HCT116 (cell line): ENCODE measurements around the gene MEIOSIN. TPM values are rescaled to one million over a fixed set of nuclear protein-coding genes. Genes with fewer than 3 reads are reported as not detected.

Experiments
- ATAC-seq: fragments of 200-7000 bp; cut with Tn5 transposase; 2 replicates; pipeline ENCODE4 v1.9.1; 2020; ENCODE audit warnings: mild to moderate bottlenecking, moderate library complexity
- BruUV-seq: library from RNA; stranded (reverse); fragments of 400-500 nt; replicated peaks from 2 replicates; lab custom pipeline; 2021; lab: Mats Ljungman, UMichigan
- CTCF ChIA-PET: fragments of 300-600 bp; sonication (Branson Sonifier 250); formaldehyde crosslinking; loops from one replicate; lab custom pipeline; 2021; ENCODE audit warnings: antibody characterized with exemption; lab: Charles Lee
- POLR2A ChIA-PET: fragments of 300-600, 350-600 bp; sonication (Branson Sonifier 250); formaldehyde crosslinking; loops from one replicate; lab custom pipeline; 2021; ENCODE audit warnings: antibody characterized with exemption; lab: Charles Lee
- RAD21 ChIA-PET, 2 experiments: fragments of 300-600 bp; sonication (Branson Sonifier 250); formaldehyde crosslinking; loops; one replicate each; lab custom pipeline; 2023; ENCODE audit warnings: low total read pairs in 2 of 2; ENCODE audit not compliant: uncharacterized antibody in 2 of 2, unreplicated experiment in 2 of 2, low non-redundant PET in 1 of 2; lab: Charles Lee
- DNase-seq: peaks from one replicate; pipeline ENCODE4 v3.0.0-alpha.2; 2010; ENCODE audit warnings: low read depth, low spot score
- H2AFZ ChIP-seq: fragments of 200-600 bp; shearing (Covaris generic), sonication (generic); 2 replicates; pipeline ENCODE4 v1.6.1; 2017; ENCODE audit warnings: low read depth, mixed run types, mixed read lengths, antibody characterized with exemption, low read length; ENCODE audit not compliant: poor library complexity, severe bottlenecking
- H3K27ac ChIP-seq: 2 replicates; pipeline ENCODE4 v1.5.1; 2012; ENCODE audit warnings: low read depth, low read length
- H3K27me3 ChIP-seq: fragments of 200-600 bp; sonication (generic); 2 replicates; pipeline ENCODE4 v1.6.1; 2016; ENCODE audit warnings: mixed run types, low read length, mixed read lengths; ENCODE audit not compliant: insufficient read depth
- H3K36me3 ChIP-seq, 2 experiments: fragments of 200-500 bp in 1 of 2; fragments of 200-600 bp in 1 of 2; sonication (Bioruptor generic) in 1 of 2; sonication (generic) in 1 of 2; 2 replicates each; pipeline versions ENCODE4 v1.5.1 to v1.6.1; 2014 to 2016; ENCODE audit warnings: low read length in 2 of 2, inconsistent platforms in 1 of 2, mixed read lengths in 1 of 2, mixed run types in 1 of 2; ENCODE audit not compliant: insufficient read depth in 2 of 2, control insufficient read depth in 1 of 2
- H3K4me1 ChIP-seq, 2 experiments: fragments of 200-600 bp in 1 of 2; sonication (generic) in 1 of 2; 2 replicates each; pipeline versions ENCODE4 v1.5.1 to v1.6.1; 2012 to 2017; ENCODE audit warnings: low read length in 2 of 2, inconsistent platforms in 1 of 2, mild to moderate bottlenecking in 1 of 2, mixed read lengths in 1 of 2, mixed run types in 1 of 2, moderate library complexity in 1 of 2; ENCODE audit not compliant: insufficient read depth in 2 of 2, control insufficient read depth in 1 of 2
- H3K4me2 ChIP-seq: fragments of 200-600 bp; sonication (generic); 2 replicates; pipeline ENCODE4 v1.6.1; 2017; ENCODE audit warnings: mixed run types, low read length, mixed read lengths
- H3K4me3 ChIP-seq, 2 experiments: fragments of 200-600 bp in 1 of 2; sonication (generic) in 1 of 2; replicated peaks in 1 of 2; 2 replicates each; pipeline ENCODE4 v1.5.1; 2011 to 2016; ENCODE audit warnings: low read length in 2 of 2, control low read depth in 1 of 2, low read depth in 1 of 2, mild to moderate bottlenecking in 1 of 2, mixed read lengths in 1 of 2, mixed run types in 1 of 2
- H3K79me2 ChIP-seq: fragments of 200-600 bp; sonication (generic); 2 replicates; pipeline ENCODE4 v1.6.1; 2017; ENCODE audit warnings: mild to moderate bottlenecking, mixed run types, low read length, moderate library complexity, mixed read lengths; ENCODE audit not compliant: insufficient read depth
- H3K9ac ChIP-seq: fragments of 200-600 bp; sonication (generic); 2 replicates; pipeline ENCODE4 v1.6.1; 2016; ENCODE audit warnings: low read length, mixed read lengths
- H3K9me2 ChIP-seq: fragments of 200-600 bp; sonication (generic), shearing (Covaris generic); 2 replicates; pipeline ENCODE4 v1.6.1; 2017; ENCODE audit warnings: mixed run types, mild to moderate bottlenecking, moderate library complexity; ENCODE audit not compliant: insufficient read depth
- H3K9me3 ChIP-seq, 2 experiments: fragments of 200-500 bp in 1 of 2; fragments of 200-600 bp in 1 of 2; sonication (Bioruptor generic) in 1 of 2; sonication (generic) in 1 of 2; 2 replicates each; pipeline ENCODE4 v1.6.1; 2014 to 2017; ENCODE audit warnings: low read length in 2 of 2, mixed read lengths in 2 of 2, inconsistent platforms in 1 of 2, low read depth in 1 of 2, mild to moderate bottlenecking in 1 of 2, mixed run types in 1 of 2, moderate library complexity in 1 of 2; ENCODE audit not compliant: control insufficient read depth in 1 of 2, insufficient read depth in 1 of 2
- H4K20me1 ChIP-seq: fragments of 200-600 bp; sonication (generic), shearing (Covaris generic); 2 replicates; pipeline ENCODE4 v1.6.1; 2017; ENCODE audit warnings: mixed run types, mild to moderate bottlenecking, moderate library complexity; ENCODE audit not compliant: insufficient read depth
- CBX3 ChIP-seq: IDR thresholded peaks from 2 replicates; pipeline ENCODE4 v1.6.1; 2012; ENCODE audit warnings: low read depth
- CEBPB ChIP-seq: IDR thresholded peaks from 2 replicates; pipeline ENCODE4 v1.6.1; 2012; ENCODE audit warnings: low read depth
- EZH2 ChIP-seq: fragments of 200-600 bp; sonication (generic); IDR thresholded peaks from 2 replicates; pipeline ENCODE4 v1.6.1; 2017; ENCODE audit warnings: antibody characterized with exemption, mixed run types
- EZH2phosphoT487 ChIP-seq: fragments of 200-600 bp; IDR thresholded peaks from 2 replicates; pipeline ENCODE4 v1.6.1; 2018; ENCODE audit warnings: antibody characterized with exemption, borderline replicate concordance
- FOSL1 ChIP-seq: IDR thresholded peaks from 2 replicates; pipeline ENCODE4 v1.6.1; 2012; ENCODE audit warnings: low read depth
- JUND ChIP-seq: IDR thresholded peaks from 2 replicates; pipeline ENCODE4 v1.6.1; 2012
- MAX ChIP-seq: IDR thresholded peaks from 2 replicates; pipeline ENCODE4 v1.6.1; 2012
- POLR2A ChIP-seq: IDR thresholded peaks from 2 replicates; pipeline ENCODE4 v1.7.0; 2011; ENCODE audit warnings: borderline replicate concordance; ENCODE audit not compliant: insufficient read depth, insufficient read length; ENCODE audit errors: extremely low read depth
- REST ChIP-seq: IDR thresholded peaks from 2 replicates; pipeline ENCODE4 v1.6.1; 2012; ENCODE audit warnings: low read depth
- SIN3A ChIP-seq: IDR thresholded peaks from 2 replicates; pipeline ENCODE4 v1.6.1; 2012; ENCODE audit warnings: low read depth
- SRF ChIP-seq: IDR thresholded peaks from 2 replicates; pipeline ENCODE4 v1.6.1; 2012; ENCODE audit warnings: low read depth
- TCF7L2 ChIP-seq: IDR thresholded peaks from 2 replicates; pipeline ENCODE4 v1.7.0; 2011; ENCODE audit warnings: borderline replicate concordance, inconsistent platforms; ENCODE audit not compliant: insufficient read depth, insufficient read length; ENCODE audit errors: extremely low read depth
- intact Hi-C: fragments of 100-400 bp; cut with micrococcal nuclease; formaldehyde crosslinking; loops from 2 replicates; pipeline ENCODE4 v1.10.0; 2022
- total RNA-seq: library from RNA; stranded (reverse); gene quantifications from one replicate; pipeline ENCODE4 v1.2.1, GENCODE V29; 2021; ENCODE audit not compliant: unreplicated experiment
- TF ChIP-seq, protein P1 (sequence below): IDR thresholded peaks from 2 replicates; pipeline ENCODE4 v1.6.1; 2011; ENCODE audit warnings: mild to moderate bottlenecking, low read length, moderate library complexity; ENCODE audit not compliant: insufficient replicate concordance; ENCODE audit errors: extremely low read depth
- TF ChIP-seq, protein P2 (sequence below), 3 experiments: fragments of 200-600 bp in 1 of 3; sonication (generic) in 1 of 3; IDR thresholded peaks in 2 of 3; conservative IDR thresholded peaks in 1 of 3; 2 replicates each; pipeline ENCODE4 v1.5.1; 2012 to 2017; ENCODE audit warnings: low read depth in 2 of 3, low read length in 2 of 3, antibody characterized with exemption in 1 of 3, borderline replicate concordance in 1 of 3, control low read depth in 1 of 3, mild to moderate bottlenecking in 1 of 3, mixed read lengths in 1 of 3, mixed run types in 1 of 3, moderate library complexity in 1 of 3; ENCODE audit not compliant: insufficient read depth in 1 of 3

MEIOSIN gene
- total RNA-seq, 1 experiment from 2014 or later: 2.1 TPM

- no peaks in the 10 kb centered on the region for H3K36me3 ChIP-seq
- TF ChIP-seq CBX3: no peak
- TF ChIP-seq, protein P1, sequence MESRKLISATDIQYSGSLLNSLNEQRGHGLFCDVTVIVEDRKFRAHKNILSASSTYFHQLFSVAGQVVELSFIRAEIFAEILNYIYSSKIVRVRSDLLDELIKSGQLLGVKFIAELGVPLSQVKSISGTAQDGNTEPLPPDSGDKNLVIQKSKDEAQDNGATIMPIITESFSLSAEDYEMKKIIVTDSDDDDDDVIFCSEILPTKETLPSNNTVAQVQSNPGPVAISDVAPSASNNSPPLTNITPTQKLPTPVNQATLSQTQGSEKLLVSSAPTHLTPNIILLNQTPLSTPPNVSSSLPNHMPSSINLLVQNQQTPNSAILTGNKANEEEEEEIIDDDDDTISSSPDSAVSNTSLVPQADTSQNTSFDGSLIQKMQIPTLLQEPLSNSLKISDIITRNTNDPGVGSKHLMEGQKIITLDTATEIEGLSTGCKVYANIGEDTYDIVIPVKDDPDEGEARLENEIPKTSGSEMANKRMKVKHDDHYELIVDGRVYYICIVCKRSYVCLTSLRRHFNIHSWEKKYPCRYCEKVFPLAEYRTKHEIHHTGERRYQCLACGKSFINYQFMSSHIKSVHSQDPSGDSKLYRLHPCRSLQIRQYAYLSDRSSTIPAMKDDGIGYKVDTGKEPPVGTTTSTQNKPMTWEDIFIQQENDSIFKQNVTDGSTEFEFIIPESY: no peak
- TF ChIP-seq, all 23 proteins: peak for 0
- Histone ChIP-seq H3K9me3 (no peaks in the 10 kb centered on the region), H3K4me2 (no peak overlapping the region), H3K4me1 (peaks cover 0 to 10% of the 10 kb centered on the region in 2 experiments; a peak in 1 of 4 replicates), H3K27me3 (no peaks in the 10 kb centered on the region), H3K79me2 (no peaks in the 10 kb centered on the region), H3K9me2 (no peaks in the 10 kb centered on the region), H4K20me1 (no peaks in the 10 kb centered on the region), H2AFZ (no peak overlapping the region), H3K9ac (no peak overlapping the region), H3K4me3 (no peak overlapping the region), H3K27ac (no peak overlapping the region)
- no TSS peak for BruUV-seq
- no peak for DNase-seq
- ChIA-PET CTCF (no interaction called here), POLR2A (interaction anchor here (1.2 kb wide), 1 partner anchor 18 kb away, joined by 3 read pairs; no protein-coding TSS in a partner anchor), RAD21 (no interaction called here)
- no peak for ATAC-seq
- intact Hi-C loops: no loop called here
Observed at GRCh38 chr19:45742969-45743368, 9.7 kb downstream of the MEIOSIN start.

GRCh38 chr19:45745606-45746005, 12.4 kb downstream of the MEIOSIN start:
- no peaks in the 10 kb centered on the region for H3K9me3 ChIP-seq
- no peak overlapping the region for H3K4me2 ChIP-seq
- no peak overlapping the region for H3K9ac ChIP-seq
- H4K20me1 ChIP-seq: no peaks in the 10 kb centered on the region
- no peaks in the 10 kb centered on the region for H3K27me3 ChIP-seq
- DNase-seq (no peak), ATAC-seq (no peak)
- POLR2A ChIA-PET: no interaction called here
- intact Hi-C loops: no loop called here
- no peaks in the 10 kb centered on the region for H3K36me3 ChIP-seq
- no peaks in the 10 kb centered on the region for H3K79me2 ChIP-seq
- H3K4me3 ChIP-seq: no peak overlapping the region
- no peak overlapping the region for H2AFZ ChIP-seq
- CTCF ChIA-PET: no interaction called here
- H3K4me1 ChIP-seq: no peaks in the 10 kb centered on the region
- no TSS peak for BruUV-seq
- RAD21 ChIA-PET: no interaction called here
- no peak overlapping the region for H3K27ac ChIP-seq
- H3K9me2 ChIP-seq: no peaks in the 10 kb centered on the region
- TF ChIP-seq TCF7L2 (no peak), JUND (no peak), CEBPB (no peak), SIN3A (no peak), EZH2phosphoT487 (no peak), POLR2A (no peak), FOSL1 (no peak), REST (no peak), SRF (no peak), EZH2 (no peak), MAX (no peak)
- TF ChIP-seq, protein P2, sequence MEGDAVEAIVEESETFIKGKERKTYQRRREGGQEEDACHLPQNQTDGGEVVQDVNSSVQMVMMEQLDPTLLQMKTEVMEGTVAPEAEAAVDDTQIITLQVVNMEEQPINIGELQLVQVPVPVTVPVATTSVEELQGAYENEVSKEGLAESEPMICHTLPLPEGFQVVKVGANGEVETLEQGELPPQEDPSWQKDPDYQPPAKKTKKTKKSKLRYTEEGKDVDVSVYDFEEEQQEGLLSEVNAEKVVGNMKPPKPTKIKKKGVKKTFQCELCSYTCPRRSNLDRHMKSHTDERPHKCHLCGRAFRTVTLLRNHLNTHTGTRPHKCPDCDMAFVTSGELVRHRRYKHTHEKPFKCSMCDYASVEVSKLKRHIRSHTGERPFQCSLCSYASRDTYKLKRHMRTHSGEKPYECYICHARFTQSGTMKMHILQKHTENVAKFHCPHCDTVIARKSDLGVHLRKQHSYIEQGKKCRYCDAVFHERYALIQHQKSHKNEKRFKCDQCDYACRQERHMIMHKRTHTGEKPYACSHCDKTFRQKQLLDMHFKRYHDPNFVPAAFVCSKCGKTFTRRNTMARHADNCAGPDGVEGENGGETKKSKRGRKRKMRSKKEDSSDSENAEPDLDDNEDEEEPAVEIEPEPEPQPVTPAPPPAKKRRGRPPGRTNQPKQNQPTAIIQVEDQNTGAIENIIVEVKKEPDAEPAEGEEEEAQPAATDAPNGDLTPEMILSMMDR (IDR thresholded peaks at IDR 0.05 in 2 of 3, conservative IDR thresholded peaks at IDR 0.05 in 1 of 3; ENCODE audit: borderline replicate concordance in 1 of 3, insufficient read depth in 1 of 3, low read depth in 2 of 3, low read length in 2 of 3): no peak
